Uterus (tissue), 4 donors: ENCODE results near the gene PRSS22. TPM values are rescaled to one million over a fixed set of nuclear protein-coding genes. Genes with fewer than 3 reads are reported as not detected.

ENCODE experiments used
- DNase-seq, 2 donors: peaks; one replicate each; pipeline ENCODE4 v3.0.0-alpha.2; 2019 to 2020
- H3K27ac ChIP-seq, 2 donors: fragments of 200-600 bp; sonication (generic); 1 replicate in 1 of 2; 2 replicates in 1 of 2; pipeline ENCODE4 v1.5.1; 2016 to 2018
- H3K27me3 ChIP-seq, 2 donors: fragments of 200-600 bp; sonication (generic); one replicate each; pipeline ENCODE4 v1.5.1; 2018 to 2019; ENCODE audit warnings: control low read depth in 1 of 2
- H3K36me3 ChIP-seq, 2 donors: fragments of 200-600 bp; sonication (generic); one replicate each; pipeline ENCODE4 v1.5.1; 2019; ENCODE audit warnings: control low read depth in 1 of 2
- H3K4me1 ChIP-seq, 2 donors: fragments of 200-600 bp; sonication (generic); one replicate each; pipeline ENCODE4 v1.5.1; 2018 to 2019; ENCODE audit warnings: control low read depth in 1 of 2
- H3K4me3 ChIP-seq, 2 donors: fragments of 200-600 bp; sonication (generic); 1 replicate in 1 of 2; 2 replicates in 1 of 2; pipeline ENCODE4 v1.5.1; 2018 to 2019; ENCODE audit warnings: mild to moderate bottlenecking in 1 of 2
- H3K9me3 ChIP-seq, 2 donors: fragments of 200-600 bp; sonication (generic); one replicate each; pipeline ENCODE4 v1.5.1; 2019; ENCODE audit warnings: control low read depth in 1 of 2
- POLR2A ChIP-seq, 2 donors: fragments of 450-650 bp; IDR thresholded peaks; one replicate each; pipeline ENCODE4 v1.6.1; 2016; ENCODE audit warnings: antibody characterized with exemption in 2 of 2, mild to moderate bottlenecking in 1 of 2, moderate library complexity in 1 of 2
- intact Hi-C: fragments of 100-400 bp; cut with DNase I; formaldehyde crosslinking; loops from one replicate; pipeline ENCODE4 v1.15.1; 2023; ENCODE audit warnings: low total_unique reads
- total RNA-seq, 4 donors: library from RNA; depleted of rRNA in 3 of 4; stranded (reverse); fragments of >200 nt in 3 of 4; gene quantifications; one replicate each; pipeline versions ENCODE4 v1.1.0 to v1.2.4, GENCODE V29; 2014 to 2023
- TF ChIP-seq, protein P1 (sequence below), 4 experiments: fragments of 200-600 bp in 2 of 4; fragments of 450-650 bp in 2 of 4; sonication (generic) in 2 of 4; IDR thresholded peaks; one replicate each; pipeline ENCODE4 v1.5.1; 2016 to 2019; ENCODE audit warnings: antibody characterized with exemption in 4 of 4, mild to moderate bottlenecking in 2 of 4, moderate library complexity in 1 of 4
- donor health status: DM: yes; HTN: yes; CAD: no.

The PRSS22 gene
- total RNA-seq, 4 donors from 2014 or later: 0.46 to 2.4 TPM; not detected in 2

GRCh38 chr16:2808181-2808580 lies 49.8 kb downstream of the PRSS22 start:
- Histone ChIP-seq H3K9me3 (peaks cover 0 to 10% of the 10 kb centered on the region in 2 donors), H3K27ac (no peak overlapping the region), H3K4me1 (no peaks in the 10 kb centered on the region), H3K36me3 (no peaks in the 10 kb centered on the region), H3K27me3 (no peaks in the 10 kb centered on the region), H3K4me3 (no peak overlapping the region)
- TF ChIP-seq, protein P1, sequence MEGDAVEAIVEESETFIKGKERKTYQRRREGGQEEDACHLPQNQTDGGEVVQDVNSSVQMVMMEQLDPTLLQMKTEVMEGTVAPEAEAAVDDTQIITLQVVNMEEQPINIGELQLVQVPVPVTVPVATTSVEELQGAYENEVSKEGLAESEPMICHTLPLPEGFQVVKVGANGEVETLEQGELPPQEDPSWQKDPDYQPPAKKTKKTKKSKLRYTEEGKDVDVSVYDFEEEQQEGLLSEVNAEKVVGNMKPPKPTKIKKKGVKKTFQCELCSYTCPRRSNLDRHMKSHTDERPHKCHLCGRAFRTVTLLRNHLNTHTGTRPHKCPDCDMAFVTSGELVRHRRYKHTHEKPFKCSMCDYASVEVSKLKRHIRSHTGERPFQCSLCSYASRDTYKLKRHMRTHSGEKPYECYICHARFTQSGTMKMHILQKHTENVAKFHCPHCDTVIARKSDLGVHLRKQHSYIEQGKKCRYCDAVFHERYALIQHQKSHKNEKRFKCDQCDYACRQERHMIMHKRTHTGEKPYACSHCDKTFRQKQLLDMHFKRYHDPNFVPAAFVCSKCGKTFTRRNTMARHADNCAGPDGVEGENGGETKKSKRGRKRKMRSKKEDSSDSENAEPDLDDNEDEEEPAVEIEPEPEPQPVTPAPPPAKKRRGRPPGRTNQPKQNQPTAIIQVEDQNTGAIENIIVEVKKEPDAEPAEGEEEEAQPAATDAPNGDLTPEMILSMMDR (IDR thresholded peaks at IDR 0.05): no peak
- TF ChIP-seq POLR2A (IDR thresholded peaks at IDR 0.05): no peak
- intact Hi-C loops: no loop called here
- DNase-seq: no peak

DNA sequence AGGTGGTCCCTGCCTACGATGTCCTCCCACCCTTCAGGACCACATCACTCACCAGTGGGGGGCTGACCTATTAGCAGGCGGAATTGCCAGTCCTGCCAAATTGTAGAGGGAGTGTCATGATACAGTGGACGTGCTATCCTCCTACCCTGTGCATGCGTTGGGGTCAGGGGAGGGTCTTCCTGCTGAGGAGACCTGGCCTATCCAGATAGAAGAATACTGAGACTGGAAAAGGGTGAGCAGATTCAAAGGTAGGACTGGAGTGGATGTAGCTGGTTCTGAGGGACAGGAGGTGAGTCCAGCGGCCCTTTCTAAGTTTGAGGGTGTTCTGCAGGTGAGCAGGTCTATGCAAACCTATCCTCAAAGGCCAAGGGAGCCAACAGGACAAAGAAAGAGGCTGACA lies 51.7 kb downstream of the PRSS22 start:
- intact Hi-C loops: no loop called here
- H3K36me3 ChIP-seq: no peaks in the 10 kb centered on the region
- DNase-seq: no peak
- H3K27ac ChIP-seq: no peak overlapping the region
- no peaks in the 10 kb centered on the region for H3K27me3 ChIP-seq
- no peaks in the 10 kb centered on the region for H3K4me1 ChIP-seq
- peaks cover 0 to 10% of the 10 kb centered on the region in 2 donors for H3K9me3 ChIP-seq
- TF ChIP-seq POLR2A (IDR thresholded peaks at IDR 0.05): no peak
- TF ChIP-seq, protein P1 (IDR thresholded peaks at IDR 0.05): no peak
- H3K4me3 ChIP-seq: no peak overlapping the region

- H3K4me1 ChIP-seq: no peaks in the 10 kb centered on the region
- no peak for TF ChIP-seq POLR2A (IDR thresholded peaks at IDR 0.05)
- TF ChIP-seq, protein P1 (IDR thresholded peaks at IDR 0.05): no peak
Observed at GRCh38 chr16:2804728-2805127, 53.2 kb downstream of the PRSS22 start.

DNA sequence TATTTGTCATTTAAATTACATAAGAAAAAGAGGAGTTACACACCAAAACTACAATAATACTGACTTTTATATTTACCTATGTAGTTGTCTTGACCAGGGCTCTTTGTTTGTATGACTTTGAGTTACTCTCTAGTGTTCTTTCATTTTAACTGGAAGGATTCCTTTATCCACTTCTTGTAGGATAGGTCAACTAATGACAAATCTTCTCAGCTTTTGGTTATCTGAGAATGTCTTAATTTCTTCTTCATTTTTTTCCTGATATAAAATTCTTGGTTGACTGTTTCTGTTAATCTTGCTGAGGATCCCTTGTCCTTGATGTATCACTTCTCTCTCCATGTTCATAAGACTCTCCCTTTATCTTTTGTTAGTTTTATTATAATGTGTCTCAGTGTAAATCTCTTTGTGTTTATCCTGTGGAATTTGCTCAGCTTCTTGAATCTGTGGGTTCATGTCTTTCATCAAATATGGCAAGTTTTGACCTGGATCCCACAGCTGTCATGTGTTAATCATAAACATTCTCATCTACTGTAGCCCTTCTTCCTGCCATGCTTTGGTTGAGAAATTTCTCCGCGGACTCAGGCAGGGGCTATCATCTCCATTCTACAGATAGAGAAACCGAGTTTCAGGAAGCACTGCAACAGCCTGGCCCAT lies 54.3 kb downstream of the PRSS22 start:
- H3K9me3 ChIP-seq: peaks cover 0 to 10% of the 10 kb centered on the region in 2 donors
- no peak for TF ChIP-seq POLR2A (IDR thresholded peaks at IDR 0.05)
- TF ChIP-seq, protein P1 (IDR thresholded peaks at IDR 0.05): no peak
- H3K27ac ChIP-seq: no peak overlapping the region
- no peak overlapping the region for H3K4me3 ChIP-seq
- H3K4me1 ChIP-seq: no peaks in the 10 kb centered on the region
- no peaks in the 10 kb centered on the region for H3K27me3 ChIP-seq
- intact Hi-C loops: no loop called here
- no peak for DNase-seq
- H3K36me3 ChIP-seq: no peaks in the 10 kb centered on the region

More at GRCh38 chr16:2804728-2805127, 53.2 kb downstream of the PRSS22 start:
- H3K4me3 ChIP-seq: no peak overlapping the region
- no peak overlapping the region for H3K27ac ChIP-seq
- H3K9me3 ChIP-seq: peaks cover 0 to 10% of the 10 kb centered on the region in 2 donors
- no peaks in the 10 kb centered on the region for H3K36me3 ChIP-seq
- H3K27me3 ChIP-seq: no peaks in the 10 kb centered on the region
- intact Hi-C loops: no loop called here
- DNase-seq: no peak

Other genes with a start within 250 kb of the PRSS22 start
- 10 to 100 TPM in 2 of 4 donors, 1 to 10 TPM in 2; 4.6 to 21.6 (median 12.7) TPM for gene KCTD5, start 175.6 kb downstream of the PRSS22 start, total RNA-seq
- gene PRSS27, start 137.9 kb downstream of the PRSS22 start, total RNA-seq: 1 to 10 TPM in 1 of 4 donors, under 1 TPM in 1, not detected in 2; 0.83 to 1.3 TPM
- gene SRRM2, start 105.5 kb downstream of the PRSS22 start, total RNA-seq: 100 to 1,000 TPM in 3 of 4 donors, 10 to 100 TPM in 1; 92.7 to 900 (median 121) TPM
- 100 to 1,000 TPM in 3 of 4 donors, 10 to 100 TPM in 1; 88.4 to 524 (median 219) TPM for gene ELOB, start 80.9 kb downstream of the PRSS22 start, total RNA-seq
- gene PRSS33, start 70.6 kb downstream of the PRSS22 start, total RNA-seq: under 1 TPM in 1 of 4 donors, not detected in 3; 0.21 TPM
- gene PRSS41, start 59.7 kb downstream of the PRSS22 start, total RNA-seq: not detected
- gene PRSS21, start 40.9 kb downstream of the PRSS22 start, total RNA-seq: not detected
- 10 to 100 TPM in 1 of 4 donors, 1 to 10 TPM in 1, not detected in 2; 1.3 to 15.9 TPM for gene ZG16B, start 27.9 kb downstream of the PRSS22 start, total RNA-seq
- 100 to 1,000 TPM in 1 of 4 donors, 10 to 100 TPM in 3; 27.9 to 223 (median 40.9) TPM for gene FLYWCH2, start 25.0 kb upstream of the PRSS22 start, total RNA-seq
- gene FLYWCH1, start 53.8 kb upstream of the PRSS22 start, total RNA-seq: 10 to 100 TPM; 11.5 to 62.3 (median 27.2) TPM
- gene KREMEN2, start 106.1 kb upstream of the PRSS22 start, total RNA-seq: under 1 TPM in 1 of 4 donors, not detected in 3; 0.41 TPM
- gene PAQR4, start 111.2 kb upstream of the PRSS22 start, total RNA-seq: 1 to 10 TPM in 3 of 4 donors, under 1 TPM in 1; 0.26 to 4.8 (median 2.5) TPM
- 1 to 10 TPM in 1 of 4 donors, not detected in 3; 6.1 TPM for gene PKMYT1, start 122.3 kb upstream of the PRSS22 start, total RNA-seq
- gene CLDN9, start 154.8 kb upstream of the PRSS22 start, total RNA-seq: 1 to 10 TPM in 1 of 4 donors, under 1 TPM in 1, not detected in 2; 0.21 to 1.8 TPM
- gene CLDN6, start 160.0 kb upstream of the PRSS22 start, total RNA-seq: 1 to 10 TPM in 1 of 4 donors, not detected in 3; 4.1 TPM
- 10 to 100 TPM; 12.6 to 76.2 (median 24.0) TPM for gene TNFRSF12A, start 162.2 kb upstream of the PRSS22 start, total RNA-seq
- 10 to 100 TPM in 3 of 4 donors, 1 to 10 TPM in 1; 3.6 to 67.5 (median 25.4) TPM for gene HCFC1R1, start 165.8 kb upstream of the PRSS22 start, total RNA-seq
- 10 to 100 TPM in 3 of 4 donors, 1 to 10 TPM in 1; 3.8 to 29.0 (median 22.3) TPM for gene THOC6, start 165.9 kb upstream of the PRSS22 start, total RNA-seq
- 1 to 10 TPM in 1 of 4 donors, under 1 TPM in 2, not detected in 1; 0.26 to 1.9 (median 0.29) TPM for gene BICDL2, start 178.8 kb upstream of the PRSS22 start, total RNA-seq
- 1 to 10 TPM in 1 of 4 donors, under 1 TPM in 1, not detected in 2; 0.21 to 1.1 TPM for gene MMP25, start 188.4 kb upstream of the PRSS22 start, total RNA-seq
- 10 to 100 TPM in 3 of 4 donors, 1 to 10 TPM in 1; 7.5 to 37.1 (median 20.9) TPM for gene IL32, start 207.5 kb upstream of the PRSS22 start, total RNA-seq
- gene ZSCAN10, start 241.1 kb upstream of the PRSS22 start, total RNA-seq: not detected